Stimulated activated memory B cell treated with anti-CD40 and anti-IgM and Interleukin-4, amounts not matched to agents 10 μg/mL and 1 μg/mL and 100 μg/mL, for 72 hours (primary cell): ENCODE measurements around the gene BACE1-AS.

Experiments used
- ATAC-seq: fragments of 150-1000 bp; cut with Tn5 transposase; 2 replicates; pipeline ENCODE4 v1.10.0; 2021
- H3K27ac Mint-ChIP-seq: one replicate; pipeline ENCODE4 v1.8.0; 2022; ENCODE audit warnings: mild to moderate bottlenecking, mixed read lengths
- H3K27me3 Mint-ChIP-seq: one replicate; pipeline ENCODE4 v1.8.0; 2022; ENCODE audit warnings: mixed read lengths
- H3K36me3 Mint-ChIP-seq: one replicate; pipeline ENCODE4 v1.8.0; 2022; ENCODE audit warnings: mixed read lengths
- H3K4me1 Mint-ChIP-seq: one replicate; pipeline ENCODE4 v1.8.0; 2022; ENCODE audit warnings: mixed read lengths
- H3K4me3 Mint-ChIP-seq: one replicate; pipeline ENCODE4 v1.8.0; 2022; ENCODE audit warnings: mild to moderate bottlenecking, moderate library complexity, mixed read lengths
- H3K9me3 Mint-ChIP-seq: one replicate; pipeline ENCODE4 v1.8.0; 2022; ENCODE audit warnings: mixed read lengths

The BACE1-AS gene

GRCh38 chr11:117279711-117280376 is 11.3 kb upstream of the BACE1-AS start:
- Mint-ChIP-seq H3K27me3 (no peaks in the 10 kb centered on the region), H3K27ac (no peak overlapping the region), H3K4me1 (peaks cover 5% of the 10 kb centered on the region), H3K36me3 (peaks cover 53% of the 10 kb centered on the region), H3K4me3 (no peak overlapping the region), H3K9me3 (no peaks in the 10 kb centered on the region)
- ATAC-seq, result no peak

- no peak overlapping the region for H3K27ac Mint-ChIP-seq
- H3K4me1 Mint-ChIP-seq, result no peaks in the 10 kb centered on the region
- H3K36me3 Mint-ChIP-seq, result peaks cover 55% of the 10 kb centered on the region
- no peaks in the 10 kb centered on the region for H3K9me3 Mint-ChIP-seq
- no peak overlapping the region for H3K4me3 Mint-ChIP-seq
- ATAC-seq, result no peak
- no peaks in the 10 kb centered on the region for H3K27me3 Mint-ChIP-seq
Observed at GRCh38 chr11:117281159-117281558, 10.0 kb upstream of the BACE1-AS start.

- ATAC-seq, result no peak
- H3K4me1 Mint-ChIP-seq, result no peaks in the 10 kb centered on the region
- H3K9me3 Mint-ChIP-seq, result no peaks in the 10 kb centered on the region
- H3K27ac Mint-ChIP-seq, result no peak overlapping the region
- peaks cover 62% of the 10 kb centered on the region for H3K36me3 Mint-ChIP-seq
- H3K27me3 Mint-ChIP-seq, result no peaks in the 10 kb centered on the region
- H3K4me3 Mint-ChIP-seq, result no peak overlapping the region
Observed at GRCh38 chr11:117281869-117282268, 9.3 kb upstream of the BACE1-AS start.

- no peak overlapping the region for H3K4me3 Mint-ChIP-seq
- no peaks in the 10 kb centered on the region for H3K27me3 Mint-ChIP-seq
- H3K4me1 Mint-ChIP-seq, result no peaks in the 10 kb centered on the region
- no peaks in the 10 kb centered on the region for H3K9me3 Mint-ChIP-seq
- no peak for ATAC-seq
- peaks cover 66% of the 10 kb centered on the region for H3K36me3 Mint-ChIP-seq
- no peak overlapping the region for H3K27ac Mint-ChIP-seq
Observed at GRCh38 chr11:117282956-117283355, 8.2 kb upstream of the BACE1-AS start.

GRCh38 chr11:117284053-117284452 is 7.1 kb upstream of the BACE1-AS start:
- peaks cover 74% of the 10 kb centered on the region for H3K36me3 Mint-ChIP-seq
- H3K27ac Mint-ChIP-seq, result no peak overlapping the region
- no peak overlapping the region for H3K4me3 Mint-ChIP-seq

GRCh38 chr11:117286588-117286987 is 4.6 kb upstream of the BACE1-AS start:
- H3K27me3 Mint-ChIP-seq, result no peaks in the 10 kb centered on the region
- H3K4me1 Mint-ChIP-seq, result no peaks in the 10 kb centered on the region
- no peak overlapping the region for H3K27ac Mint-ChIP-seq
- no peak for ATAC-seq
- H3K36me3 Mint-ChIP-seq, result peaks cover 68% of the 10 kb centered on the region
- H3K4me3 Mint-ChIP-seq, result no peak overlapping the region
- H3K9me3 Mint-ChIP-seq, result no peaks in the 10 kb centered on the region

More at GRCh38 chr11:117284053-117284452, 7.1 kb upstream of the BACE1-AS start:
- ATAC-seq, result no peak
- Mint-ChIP-seq H3K27me3 (no peaks in the 10 kb centered on the region), H3K4me1 (no peaks in the 10 kb centered on the region), H3K9me3 (no peaks in the 10 kb centered on the region)

GRCh38 chr11:117287668-117288067 is 3.5 kb upstream of the BACE1-AS start:
- Mint-ChIP-seq H3K4me3 (no peak overlapping the region), H3K27ac (no peak overlapping the region), H3K36me3 (peaks cover 58% of the 10 kb centered on the region), H3K4me1 (no peaks in the 10 kb centered on the region), H3K9me3 (no peaks in the 10 kb centered on the region), H3K27me3 (no peaks in the 10 kb centered on the region)
- ATAC-seq, result no peak

- Mint-ChIP-seq H3K27ac (no peak overlapping the region), H3K4me1 (no peaks in the 10 kb centered on the region), H3K9me3 (no peaks in the 10 kb centered on the region), H3K27me3 (no peaks in the 10 kb centered on the region), H3K36me3 (peaks cover 52% of the 10 kb centered on the region), H3K4me3 (no peak overlapping the region)
- ATAC-seq, result no peak
Observed at GRCh38 chr11:117289795-117290194, 1.4 kb upstream of the BACE1-AS start.

- Mint-ChIP-seq H3K27me3 (no peaks in the 10 kb centered on the region), H3K36me3 (peaks cover 27% of the 10 kb centered on the region), H3K4me3 (no peak overlapping the region), H3K9me3 (no peaks in the 10 kb centered on the region), H3K27ac (no peak overlapping the region), H3K4me1 (no peaks in the 10 kb centered on the region)
- no peak for ATAC-seq
Observed at GRCh38 chr11:117292616-117293015, 1.5 kb downstream of the BACE1-AS start.

GRCh38 chr11:117295438-117296137 is 4.4 kb downstream of the BACE1-AS start:
- peaks cover 8% of the 10 kb centered on the region for H3K27me3 Mint-ChIP-seq
- peaks cover 2% of the 10 kb centered on the region for H3K4me1 Mint-ChIP-seq
- no peak overlapping the region for H3K27ac Mint-ChIP-seq
- H3K4me3 Mint-ChIP-seq, result no peak overlapping the region
- peaks cover 10% of the 10 kb centered on the region for H3K36me3 Mint-ChIP-seq
- H3K9me3 Mint-ChIP-seq, result no peaks in the 10 kb centered on the region
- ATAC-seq, result no peak

GRCh38 chr11:117296881-117297280 is 5.7 kb downstream of the BACE1-AS start:
- no peaks in the 10 kb centered on the region for H3K9me3 Mint-ChIP-seq
- H3K27me3 Mint-ChIP-seq, result peaks cover 21% of the 10 kb centered on the region
- no peak overlapping the region for H3K4me3 Mint-ChIP-seq
- peaks cover 8% of the 10 kb centered on the region for H3K4me1 Mint-ChIP-seq
- peaks cover 5% of the 10 kb centered on the region for H3K36me3 Mint-ChIP-seq
- no peak for ATAC-seq
- H3K27ac Mint-ChIP-seq, result no peak overlapping the region

- Mint-ChIP-seq H3K36me3 (no peaks in the 10 kb centered on the region), H3K27me3 (peaks cover 27% of the 10 kb centered on the region), H3K9me3 (no peaks in the 10 kb centered on the region), H3K4me3 (no peak overlapping the region), H3K27ac (no peak overlapping the region), H3K4me1 (peaks cover 8% of the 10 kb centered on the region)
- ATAC-seq, result no peak
Observed at GRCh38 chr11:117298195-117298594, 7.0 kb downstream of the BACE1-AS start.

- no peak for ATAC-seq
- Mint-ChIP-seq H3K9me3 (no peaks in the 10 kb centered on the region), H3K27ac (no peak overlapping the region)
Observed at GRCh38 chr11:117299351-117300282, 8.5 kb downstream of the BACE1-AS start.

GRCh38 chr11:117300283-117300663 is 9.1 kb downstream of the BACE1-AS start:
- ATAC-seq, result peak; percentile 37
- Mint-ChIP-seq H3K36me3 (no peaks in the 10 kb centered on the region), H3K4me1 (peaks cover 8% of the 10 kb centered on the region), H3K4me3 (no peak overlapping the region), H3K27ac (no peak overlapping the region), H3K9me3 (no peaks in the 10 kb centered on the region), H3K27me3 (peaks cover 36% of the 10 kb centered on the region)

More at GRCh38 chr11:117299351-117300282, 8.5 kb downstream of the BACE1-AS start:
- Mint-ChIP-seq H3K4me1 (peaks cover 8% of the 10 kb centered on the region), H3K36me3 (no peaks in the 10 kb centered on the region), H3K4me3 (no peak overlapping the region), H3K27me3 (peaks cover 30% of the 10 kb centered on the region)

- peaks cover 8% of the 10 kb centered on the region for H3K4me1 Mint-ChIP-seq
- no peaks in the 10 kb centered on the region for H3K9me3 Mint-ChIP-seq
- no peak overlapping the region for H3K4me3 Mint-ChIP-seq
- H3K27ac Mint-ChIP-seq, result no peak overlapping the region
- ATAC-seq, result no peak
- H3K36me3 Mint-ChIP-seq, result no peaks in the 10 kb centered on the region
- H3K27me3 Mint-ChIP-seq, result peaks cover 40% of the 10 kb centered on the region
Observed at GRCh38 chr11:117300773-117301172, 9.6 kb downstream of the BACE1-AS start.
